ENCODE measurements around the gene RELN. TPM values are rescaled to one million over a fixed set of nuclear protein-coding genes. Genes with fewer than 3 reads are reported as not detected.

Gene RELN
- total RNA-seq, 1 experiment from 2014 or later, result 0.20 TPM

DNA sequence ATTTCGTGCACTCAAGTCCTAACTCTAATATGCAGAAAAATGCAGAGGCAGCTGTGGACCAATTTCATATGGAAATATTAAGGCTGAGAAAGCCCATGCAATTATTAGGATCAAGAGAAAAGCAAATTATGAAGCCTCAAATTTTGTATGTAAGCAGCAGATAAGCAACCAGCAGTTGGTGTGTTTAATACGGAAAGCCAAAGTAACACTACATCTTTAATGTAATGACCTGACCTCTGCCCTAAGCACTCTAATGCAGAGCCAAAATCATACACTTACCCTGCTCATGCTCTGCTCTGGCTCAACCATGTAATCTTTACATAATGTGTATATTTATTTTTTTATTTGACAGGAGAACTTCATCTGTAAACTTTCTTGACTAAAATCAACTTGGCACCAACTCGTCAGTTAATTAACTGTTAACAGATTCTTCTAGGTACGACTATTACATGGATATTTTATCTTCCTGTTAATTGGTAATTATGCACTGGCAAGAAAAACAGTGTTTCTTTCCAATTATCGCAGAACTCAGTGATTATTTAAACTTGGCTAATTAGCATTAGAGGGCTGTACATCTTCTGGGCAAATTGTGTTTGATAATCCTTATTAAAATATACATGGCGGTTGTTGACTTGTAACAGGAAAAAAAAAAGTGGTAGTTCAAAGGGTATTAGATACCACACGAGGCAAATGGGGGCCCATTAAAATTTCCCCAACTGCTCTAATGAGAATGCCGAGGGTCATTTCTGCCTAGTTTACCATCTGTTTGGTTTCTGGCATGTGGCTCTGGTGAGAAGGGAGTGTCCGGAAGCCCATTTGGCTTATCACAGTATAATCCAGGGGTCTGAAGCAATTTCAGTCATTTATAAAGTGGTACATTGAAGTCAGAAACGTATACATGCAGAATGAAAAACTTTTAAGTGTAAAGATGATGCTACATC is 94.5 kb downstream of the RELN start:
- Histone ChIP-seq H3K36me3 (ENCODE audit: control insufficient read depth in 1 of 2, insufficient read depth in 2 of 2, low read length in 2 of 2) (no peaks in the 10 kb centered on the region), H3K4me2 (ENCODE audit: low read length) (no peak overlapping the region), H3K4me1 (ENCODE audit: control insufficient read depth in 1 of 2, insufficient read depth in 2 of 2, low read length in 2 of 2) (no peaks in the 10 kb centered on the region), H3K4me3 (replicated peaks in 1 of 2; ENCODE audit: low read depth in 1 of 2, low read length in 2 of 2) (no peak overlapping the region), H4K20me1 (ENCODE audit: insufficient read depth) (no peaks in the 10 kb centered on the region), H3K9me3 (ENCODE audit: control insufficient read depth in 1 of 2, insufficient read depth in 1 of 2, low read depth in 1 of 2, low read length in 2 of 2) (no peaks in the 10 kb centered on the region), H3K27ac (ENCODE audit: low read depth, low read length) (no peak overlapping the region), H3K79me2 (ENCODE audit: insufficient read depth, low read length) (no peaks in the 10 kb centered on the region), H3K9me2 (ENCODE audit: insufficient read depth) (no peaks in the 10 kb centered on the region), H3K9ac (ENCODE audit: low read length) (no peak overlapping the region), H2AFZ (ENCODE audit: low read depth, low read length, poor library complexity, severe bottlenecking) (no peak overlapping the region), H3K27me3 (ENCODE audit: insufficient read depth, low read length) (peaks cover 21% of the 10 kb centered on the region)
- ChIA-PET CTCF (no interaction called here), POLR2A (no interaction called here), RAD21 (ENCODE audit: low non-redundant PET in 1 of 2, low total read pairs in 2 of 2, uncharacterized antibody in 2 of 2, unreplicated experiment in 2 of 2) (no interaction called here)
- ATAC-seq, result no peak
- DNase-seq (ENCODE audit: low read depth, low spot score), result no peak
- BruUV-seq (replicated peaks), result no TSS peak
- TF ChIP-seq EZH2phosphoT487 (IDR thresholded peaks at IDR 0.05; ENCODE audit: borderline replicate concordance), result no peak
- no peak for TF ChIP-seq CEBPB (IDR thresholded peaks at IDR 0.05; ENCODE audit: low read depth)
- TF ChIP-seq, protein P1, sequence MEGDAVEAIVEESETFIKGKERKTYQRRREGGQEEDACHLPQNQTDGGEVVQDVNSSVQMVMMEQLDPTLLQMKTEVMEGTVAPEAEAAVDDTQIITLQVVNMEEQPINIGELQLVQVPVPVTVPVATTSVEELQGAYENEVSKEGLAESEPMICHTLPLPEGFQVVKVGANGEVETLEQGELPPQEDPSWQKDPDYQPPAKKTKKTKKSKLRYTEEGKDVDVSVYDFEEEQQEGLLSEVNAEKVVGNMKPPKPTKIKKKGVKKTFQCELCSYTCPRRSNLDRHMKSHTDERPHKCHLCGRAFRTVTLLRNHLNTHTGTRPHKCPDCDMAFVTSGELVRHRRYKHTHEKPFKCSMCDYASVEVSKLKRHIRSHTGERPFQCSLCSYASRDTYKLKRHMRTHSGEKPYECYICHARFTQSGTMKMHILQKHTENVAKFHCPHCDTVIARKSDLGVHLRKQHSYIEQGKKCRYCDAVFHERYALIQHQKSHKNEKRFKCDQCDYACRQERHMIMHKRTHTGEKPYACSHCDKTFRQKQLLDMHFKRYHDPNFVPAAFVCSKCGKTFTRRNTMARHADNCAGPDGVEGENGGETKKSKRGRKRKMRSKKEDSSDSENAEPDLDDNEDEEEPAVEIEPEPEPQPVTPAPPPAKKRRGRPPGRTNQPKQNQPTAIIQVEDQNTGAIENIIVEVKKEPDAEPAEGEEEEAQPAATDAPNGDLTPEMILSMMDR (IDR thresholded peaks at IDR 0.05 in 2 of 3, conservative IDR thresholded peaks at IDR 0.05 in 1 of 3; ENCODE audit: borderline replicate concordance in 1 of 3, insufficient read depth in 1 of 3, low read depth in 2 of 3, low read length in 2 of 3), result no peak
- TF ChIP-seq ELF1 (IDR thresholded peaks at IDR 0.05; ENCODE audit: borderline replicate concordance, low read depth), result no peak
- TF ChIP-seq RAD21 (IDR thresholded peaks at IDR 0.05; ENCODE audit: low read depth), result no peak
- TF ChIP-seq SRF (IDR thresholded peaks at IDR 0.05; ENCODE audit: low read depth), result no peak
- TF ChIP-seq, protein P2, sequence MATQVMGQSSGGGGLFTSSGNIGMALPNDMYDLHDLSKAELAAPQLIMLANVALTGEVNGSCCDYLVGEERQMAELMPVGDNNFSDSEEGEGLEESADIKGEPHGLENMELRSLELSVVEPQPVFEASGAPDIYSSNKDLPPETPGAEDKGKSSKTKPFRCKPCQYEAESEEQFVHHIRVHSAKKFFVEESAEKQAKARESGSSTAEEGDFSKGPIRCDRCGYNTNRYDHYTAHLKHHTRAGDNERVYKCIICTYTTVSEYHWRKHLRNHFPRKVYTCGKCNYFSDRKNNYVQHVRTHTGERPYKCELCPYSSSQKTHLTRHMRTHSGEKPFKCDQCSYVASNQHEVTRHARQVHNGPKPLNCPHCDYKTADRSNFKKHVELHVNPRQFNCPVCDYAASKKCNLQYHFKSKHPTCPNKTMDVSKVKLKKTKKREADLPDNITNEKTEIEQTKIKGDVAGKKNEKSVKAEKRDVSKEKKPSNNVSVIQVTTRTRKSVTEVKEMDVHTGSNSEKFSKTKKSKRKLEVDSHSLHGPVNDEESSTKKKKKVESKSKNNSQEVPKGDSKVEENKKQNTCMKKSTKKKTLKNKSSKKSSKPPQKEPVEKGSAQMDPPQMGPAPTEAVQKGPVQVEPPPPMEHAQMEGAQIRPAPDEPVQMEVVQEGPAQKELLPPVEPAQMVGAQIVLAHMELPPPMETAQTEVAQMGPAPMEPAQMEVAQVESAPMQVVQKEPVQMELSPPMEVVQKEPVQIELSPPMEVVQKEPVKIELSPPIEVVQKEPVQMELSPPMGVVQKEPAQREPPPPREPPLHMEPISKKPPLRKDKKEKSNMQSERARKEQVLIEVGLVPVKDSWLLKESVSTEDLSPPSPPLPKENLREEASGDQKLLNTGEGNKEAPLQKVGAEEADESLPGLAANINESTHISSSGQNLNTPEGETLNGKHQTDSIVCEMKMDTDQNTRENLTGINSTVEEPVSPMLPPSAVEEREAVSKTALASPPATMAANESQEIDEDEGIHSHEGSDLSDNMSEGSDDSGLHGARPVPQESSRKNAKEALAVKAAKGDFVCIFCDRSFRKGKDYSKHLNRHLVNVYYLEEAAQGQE (IDR thresholded peaks at IDR 0.05; ENCODE audit: low read depth), result no peak
- no peak for TF ChIP-seq TCF7L2 (IDR thresholded peaks at IDR 0.05; ENCODE audit: borderline replicate concordance, extremely low read depth, insufficient read depth, insufficient read length)
- TF ChIP-seq, protein P3, sequence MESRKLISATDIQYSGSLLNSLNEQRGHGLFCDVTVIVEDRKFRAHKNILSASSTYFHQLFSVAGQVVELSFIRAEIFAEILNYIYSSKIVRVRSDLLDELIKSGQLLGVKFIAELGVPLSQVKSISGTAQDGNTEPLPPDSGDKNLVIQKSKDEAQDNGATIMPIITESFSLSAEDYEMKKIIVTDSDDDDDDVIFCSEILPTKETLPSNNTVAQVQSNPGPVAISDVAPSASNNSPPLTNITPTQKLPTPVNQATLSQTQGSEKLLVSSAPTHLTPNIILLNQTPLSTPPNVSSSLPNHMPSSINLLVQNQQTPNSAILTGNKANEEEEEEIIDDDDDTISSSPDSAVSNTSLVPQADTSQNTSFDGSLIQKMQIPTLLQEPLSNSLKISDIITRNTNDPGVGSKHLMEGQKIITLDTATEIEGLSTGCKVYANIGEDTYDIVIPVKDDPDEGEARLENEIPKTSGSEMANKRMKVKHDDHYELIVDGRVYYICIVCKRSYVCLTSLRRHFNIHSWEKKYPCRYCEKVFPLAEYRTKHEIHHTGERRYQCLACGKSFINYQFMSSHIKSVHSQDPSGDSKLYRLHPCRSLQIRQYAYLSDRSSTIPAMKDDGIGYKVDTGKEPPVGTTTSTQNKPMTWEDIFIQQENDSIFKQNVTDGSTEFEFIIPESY (IDR thresholded peaks at IDR 0.05; ENCODE audit: extremely low read depth, insufficient replicate concordance, low read length), result no peak
- no peak for TF ChIP-seq FOSL1 (IDR thresholded peaks at IDR 0.05; ENCODE audit: low read depth)
- TF ChIP-seq, protein P4, sequence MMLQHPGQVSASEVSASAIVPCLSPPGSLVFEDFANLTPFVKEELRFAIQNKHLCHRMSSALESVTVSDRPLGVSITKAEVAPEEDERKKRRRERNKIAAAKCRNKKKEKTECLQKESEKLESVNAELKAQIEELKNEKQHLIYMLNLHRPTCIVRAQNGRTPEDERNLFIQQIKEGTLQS (IDR thresholded peaks at IDR 0.05), result no peak
- TF ChIP-seq POLR2A (IDR thresholded peaks at IDR 0.05; ENCODE audit: borderline replicate concordance, extremely low read depth, insufficient read depth, insufficient read length), result no peak
- TF ChIP-seq ZNF274 (IDR thresholded peaks at IDR 0.05; ENCODE audit: low read depth, low read length), result no peak
- no peak for TF ChIP-seq YY1 (IDR thresholded peaks at IDR 0.05; ENCODE audit: extremely low read depth, insufficient replicate concordance, low read depth, low read length)
- no peak for TF ChIP-seq SIN3A (IDR thresholded peaks at IDR 0.05; ENCODE audit: low read depth)
- TF ChIP-seq CBX3 (IDR thresholded peaks at IDR 0.05; ENCODE audit: low read depth), result no peak
- TF ChIP-seq EGR1 (IDR thresholded peaks at IDR 0.05; ENCODE audit: low read depth), result no peak
- TF ChIP-seq SP1 (IDR thresholded peaks at IDR 0.05; ENCODE audit: low read depth), result no peak
- intact Hi-C loops (cut with micrococcal nuclease), result no loop called here

Measured in HCT116 (cell line).